ENCODE data around the gene MRPL53. TPM values are rescaled to one million over a fixed set of nuclear protein-coding genes. Genes with fewer than 3 reads are reported as not detected.

The MRPL53 gene
- total and polyA plus RNA-seq, 2 of the 13 experiments (the other 11 are each of a cell fraction or from before 2014, with no cell fraction given): 34.3 to 51.9 TPM

GRCh38 chr2:74430502-74430901, 42.0 kb downstream of the MRPL53 start (continued):
- no peak for TF ChIP-seq ZNF282 (IDR thresholded peaks at IDR 0.05; ENCODE audit: partially characterized antibody)
- TF ChIP-seq ZNF747 (CRISPR knock-in tag; IDR thresholded peaks at IDR 0.05; ENCODE audit: borderline replicate concordance): peak; percentile 57; the same call in 1 of the 2 replicates

- Histone ChIP-seq H3K27ac (ENCODE audit: extremely low read length, insufficient read depth, low read length) (peak overlapping the region; percentile 80), H4K20me1 (ENCODE audit: insufficient read depth, low read length) (peaks cover 21% of the 10 kb centered on the region; the same call in 1 of the 2 replicates), H3K9me3 (ENCODE audit: low read length) (no peaks in the 10 kb centered on the region), H3K9ac (ENCODE audit: insufficient read depth, low read depth, low read length) (peak overlapping the region; percentile 51), H3K4me2 (ENCODE audit: low read depth, low read length) (peak overlapping the region; percentile 67), H3K4me1 (ENCODE audit: insufficient read depth, low read length) (peaks cover 79% of the 10 kb centered on the region), H3K4me3 (replicated peaks in 1 of 3; ENCODE audit: insufficient read depth in 1 of 3, low read depth in 2 of 3, low read length in 3 of 3) (peak overlapping the region in 1 of 3 experiments; percentile 41; a peak in 2 of 6 replicates), H3K79me2 (ENCODE audit: insufficient read depth, low read length) (peaks cover 20% of the 10 kb centered on the region), H2AFZ (ENCODE audit: low read length) (no peak overlapping the region), H3K27me3 (ENCODE audit: control insufficient read depth in 1 of 2, insufficient read depth in 2 of 2, low read length in 2 of 2) (no peaks in the 10 kb centered on the region), H3K36me3 (replicated peaks in 1 of 2; ENCODE audit: control insufficient read depth in 1 of 2, insufficient read depth in 2 of 2, low read length in 2 of 2) (peaks cover 43 to 77% of the 10 kb centered on the region in 2 experiments)
- in situ Hi-C loops (cut with HindIII; ENCODE audit: extremely low pct_ligation_motif_present, low pct_unique_long_range_greater_than_20kb) (no loop called here), intact Hi-C loops (cut with micrococcal nuclease; ENCODE audit: unreplicated experiment) (loop anchor here (1.0 kb wide), 1 partner anchor 11 kb away; no protein-coding TSS in a partner anchor)
- peak; percentile 96 for FAIRE-seq
- POLR2A ChIA-PET: interaction anchor here (0.6 to 9.5 kb wide), 26 partner anchors 9 to 309 kb away, joined by 3 to 272 read pairs (median 7); partner anchors contain the start of genes AUP1, C2orf81, CCDC142 and DQX1
- CTCF ChIA-PET (ENCODE audit: low intra/inter-chr PET ratio, low total read pairs): no interaction called here
- peak; percentile 95 for DNase-seq (ENCODE audit: low spot score)
- WGBS (ENCODE audit: low lambda C conversion rate): 22% methylated on average over 17 of the region's 18 CpGs
- BruUV-seq (replicated peaks): no TSS peak
- peak; percentile 79 for ATAC-seq
- TF ChIP-seq ZNF768 (CRISPR knock-in tag; IDR thresholded peaks at IDR 0.05): peak; percentile 13; the same call in 1 of the 2 replicates
- TF ChIP-seq ZNF530 (CRISPR knock-in tag; IDR thresholded peaks at IDR 0.05; ENCODE audit: low read depth): no peak
- peak; percentile 39; the same call in 1 of the 2 replicates for TF ChIP-seq RARG (CRISPR knock-in tag; IDR thresholded peaks at IDR 0.05; ENCODE audit: low read depth)
- TF ChIP-seq ZNF589 (CRISPR knock-in tag; conservative IDR thresholded peaks at IDR 0.05): peak; percentile 76
- peak; percentile 69 for TF ChIP-seq HNRNPH1 (optimal IDR thresholded peaks at IDR 0.05; ENCODE audit: low read depth, low read length)
- TF ChIP-seq NR3C1 (CRISPR knock-in tag; IDR thresholded peaks at IDR 0.05): no peak
- TF ChIP-seq PHF21A (CRISPR knock-in tag; IDR thresholded peaks at IDR 0.05): peak; percentile 96
- peak; percentile 66 for TF ChIP-seq TAF15 (IDR thresholded peaks at IDR 0.05; ENCODE audit: low read depth, low read length, poor library complexity, severe bottlenecking)
- TF ChIP-seq CCAR2 (optimal IDR thresholded peaks at IDR 0.05; ENCODE audit: low read depth, low read length): peak; percentile 10
- TF ChIP-seq ATF6 (CRISPR knock-in tag; conservative IDR thresholded peaks at IDR 0.05): no peak
- 0 out of 2 replicates have a peak, but pooled peaks have one; percentile 54 for TF ChIP-seq ZNF775 (CRISPR knock-in tag; IDR thresholded peaks at IDR 0.05; ENCODE audit: borderline replicate concordance)
- no peak for TF ChIP-seq ZNF839 (CRISPR knock-in tag; IDR thresholded peaks at IDR 0.05; ENCODE audit: borderline replicate concordance)
- no peak for TF ChIP-seq BRCA1 (CRISPR knock-in tag; IDR thresholded peaks at IDR 0.05)
- no peak for TF ChIP-seq ZBTB8A (CRISPR knock-in tag; IDR thresholded peaks at IDR 0.05; ENCODE audit: borderline replicate concordance, low read depth)
- TF ChIP-seq ZNF121 (CRISPR knock-in tag; IDR thresholded peaks at IDR 0.05): peak; percentile 91
Measured at GRCh38 chr2:74429487-74430451, 42.7 kb downstream of the MRPL53 start.

Measured in HepG2 (cell line).